ENCODE data around the gene RANBP2. TPM values are rescaled to one million over a fixed set of nuclear protein-coding genes. Genes with fewer than 3 reads are reported as not detected.
A peak's percentile ranks its signal among the peaks of the same experiment; 100 is the strongest.

Gene RANBP2
- total and polyA plus RNA-seq, 9 of the 15 experiments (the other 6 are each of a cell fraction or from before 2014, with no cell fraction given), result 11.7 to 97.4 (median 48.1) TPM

- FAIRE-seq, result no peak
- ATAC-seq, result no peak
- H3K9ac ChIP-seq (ENCODE audit: insufficient read depth in 1 of 2, low read depth in 2 of 2, low read length in 2 of 2), result no peak overlapping the region
- WGBS (ENCODE audit: insufficient coverage, low coverage, missing lambda C conversion rate), result 89% methylated on average over 4 of the region's 4 CpGs
- H4K20me1 ChIP-seq (replicated peaks; ENCODE audit: control insufficient read depth, insufficient read depth, low read length), result no peaks in the 10 kb centered on the region
- no TSS peak for BruUV-seq (replicated peaks)
- intact Hi-C loops (cut with micrococcal nuclease), result no loop called here
- POLR2A ChIA-PET, result no interaction called here
- H2AFZ ChIP-seq (ENCODE audit: low read depth, low read length), result no peak overlapping the region
- peaks cover 0 to under 1% of the 10 kb centered on the region in 2 experiments; a peak in 1 of 5 replicates for H3K4me1 ChIP-seq (replicated peaks in 1 of 2; ENCODE audit: control insufficient read depth in 2 of 2, insufficient read depth in 2 of 2, low read length in 2 of 2)
- no peak overlapping the region for H3K4me3 ChIP-seq
- DNase-seq (ENCODE audit: extremely low read depth in 1 of 4, low spot score in 3 of 4), result no peak
- H3K27me3 ChIP-seq (ENCODE audit: control insufficient read depth in 2 of 2, insufficient read depth in 2 of 2, low read length in 2 of 2), result no peaks in the 10 kb centered on the region
- H3K79me2 ChIP-seq (ENCODE audit: control insufficient read depth, insufficient read depth, low read length), result no peaks in the 10 kb centered on the region
- no peak overlapping the region for H3K4me2 ChIP-seq (ENCODE audit: insufficient read depth, low read length)
- no peaks in the 10 kb centered on the region; the same call in 1 of the 2 replicates for H3K9me3 ChIP-seq (replicated peaks; ENCODE audit: control insufficient read depth, insufficient read depth, low read depth, low read length)
- in situ Hi-C loops (cut with MboI), result no loop called here
- H3K9me1 ChIP-seq (ENCODE audit: control insufficient read depth, insufficient read depth, low read length), result no peaks in the 10 kb centered on the region
- peaks cover 14% of the 10 kb centered on the region; the same call in 2 of the 3 replicates for H3K36me3 ChIP-seq (ENCODE audit: control insufficient read depth, insufficient read depth, low read length)
- H3K27ac ChIP-seq (ENCODE audit: extremely low read depth, low read depth, low read length), result no peak overlapping the region
- TF ChIP-seq GTF2F1 (IDR thresholded peaks at IDR 0.05; ENCODE audit: low read depth, low read length), result no peak
- CTCF ChIA-PET (ENCODE audit: low intra/inter-chr PET ratio), result no interaction called here
These were observed 110.5 kb downstream of the RANBP2 start for GRCh38 chr2:108829578-108830310.

- no peak for TF ChIP-seq HNRNPLL (IDR thresholded peaks at IDR 0.05; ENCODE audit: low read depth, low read length, poor library complexity, severe bottlenecking)
- no peak for TF ChIP-seq ZNF263 (CRISPR knock-in tag; IDR thresholded peaks at IDR 0.05; ENCODE audit: borderline replicate concordance)
- peak; percentile 79; the same call in 1 of the 2 replicates for TF ChIP-seq FOXM1 (IDR thresholded peaks at IDR 0.05; ENCODE audit: low read depth)
- no peak for TF ChIP-seq FOXM1 (CRISPR knock-in tag; IDR thresholded peaks at IDR 0.05; ENCODE audit: low read depth)
- FAIRE-seq (no peak), ATAC-seq (peak; percentile 44; the same call in 2 of the 3 replicates), DNase-seq (ENCODE audit: extremely low read depth in 1 of 4, low spot score in 3 of 4) (no peak)
- ChIA-PET CTCF (ENCODE audit: low intra/inter-chr PET ratio) (no interaction called here), POLR2A (no interaction called here)
- H3K9ac ChIP-seq (ENCODE audit: insufficient read depth in 1 of 2, low read depth in 2 of 2, low read length in 2 of 2), result no peak overlapping the region
- H3K4me1 ChIP-seq (replicated peaks in 1 of 2; ENCODE audit: control insufficient read depth in 2 of 2, insufficient read depth in 2 of 2, low read length in 2 of 2), result no peaks in the 10 kb centered on the region; a peak in 1 of 5 replicates
- H3K27ac ChIP-seq (ENCODE audit: extremely low read depth, low read depth, low read length), result peak overlapping the region; percentile 36; the same call in 2 of the 3 replicates
- no peaks in the 10 kb centered on the region for H4K20me1 ChIP-seq (replicated peaks; ENCODE audit: control insufficient read depth, insufficient read depth, low read length)
- H3K79me2 ChIP-seq (ENCODE audit: control insufficient read depth, insufficient read depth, low read length), result no peaks in the 10 kb centered on the region
- no peak overlapping the region for H3K4me2 ChIP-seq (ENCODE audit: insufficient read depth, low read length)
- BruUV-seq (replicated peaks), result no TSS peak
- H3K9me1 ChIP-seq (ENCODE audit: control insufficient read depth, insufficient read depth, low read length), result no peaks in the 10 kb centered on the region
- intact Hi-C loops (cut with micrococcal nuclease) (no loop called here), in situ Hi-C loops (cut with MboI) (no loop called here)
- H3K27me3 ChIP-seq (ENCODE audit: control insufficient read depth in 2 of 2, insufficient read depth in 2 of 2, low read length in 2 of 2), result no peaks in the 10 kb centered on the region
- no peak overlapping the region for H3K4me3 ChIP-seq
- peaks cover 6% of the 10 kb centered on the region; the same call in 1 of the 3 replicates for H3K36me3 ChIP-seq (ENCODE audit: control insufficient read depth, insufficient read depth, low read length)
- peaks cover 2% of the 10 kb centered on the region; the same call in 1 of the 2 replicates for H3K9me3 ChIP-seq (replicated peaks; ENCODE audit: control insufficient read depth, insufficient read depth, low read depth, low read length)
- no peak overlapping the region for H2AFZ ChIP-seq (ENCODE audit: low read depth, low read length)
These were observed 113.9 kb downstream of the RANBP2 start for GRCh38 chr2:108833219-108833618.
